Activated CD8-positive, alpha-beta memory T cell treated with anti-CD3 and anti-CD28 coated beads for 36 hours (primary cell): ENCODE results near the gene DMD. TPM values are rescaled to one million over a fixed set of nuclear protein-coding genes. Genes with fewer than 3 reads are reported as not detected.

ENCODE experiments used
- CTCF ChIA-PET: fragments of 350-600 bp; sonication (Branson Sonifier 250); formaldehyde crosslinking; loops from one replicate; lab custom pipeline; 2021; ENCODE audit warnings: antibody characterized with exemption; lab: Charles Lee
- POLR2A ChIA-PET: fragments of 350-600 bp; sonication (Branson Sonifier 250); formaldehyde crosslinking; loops from one replicate; lab custom pipeline; 2021; ENCODE audit warnings: antibody characterized with exemption; lab: Charles Lee
- total RNA-seq, 2 experiments: library from RNA; stranded (reverse); gene quantifications; one replicate each; pipeline ENCODE4 v1.2.3, GENCODE V29; 2021

DMD gene
- total RNA-seq, 2 experiments from 2014 or later: 0.06 TPM; not detected in 1

GRCh38 chrX:31260351-31260750 is 1951.0 kb downstream of the DMD start:
- CTCF ChIA-PET: no interaction called here
- POLR2A ChIA-PET: no interaction called here

GRCh38 chrX:31258166-31258565 is 1953.2 kb downstream of the DMD start:
- POLR2A ChIA-PET: no interaction called here

GRCh38 chrX:31255310-31256033 is 1955.9 kb downstream of the DMD start:
- ChIA-PET POLR2A (no interaction called here), CTCF (no interaction called here)

More at GRCh38 chrX:31258166-31258565, 1953.2 kb downstream of the DMD start:
- CTCF ChIA-PET: no interaction called here

GRCh38 chrX:31252133-31252532 is 1959.2 kb downstream of the DMD start:
- POLR2A ChIA-PET: no interaction called here
- CTCF ChIA-PET: no interaction called here

GRCh38 chrX:31251336-31251735 is 1960.0 kb downstream of the DMD start:
- ChIA-PET CTCF (no interaction called here), POLR2A (no interaction called here)

GRCh38 chrX:31245714-31246113 is 1965.6 kb downstream of the DMD start:
- ChIA-PET CTCF (no interaction called here), POLR2A (no interaction called here)

GRCh38 chrX:31243804-31244203 is 1967.5 kb downstream of the DMD start:
- ChIA-PET CTCF (no interaction called here), POLR2A (no interaction called here)

GRCh38 chrX:31240982-31241381 is 1970.4 kb downstream of the DMD start:
- POLR2A ChIA-PET: no interaction called here

GRCh38 chrX:31237189-31237588 is 1974.2 kb downstream of the DMD start:
- ChIA-PET CTCF (no interaction called here), POLR2A (no interaction called here)

More at GRCh38 chrX:31240982-31241381, 1970.4 kb downstream of the DMD start:
- CTCF ChIA-PET: no interaction called here

- ChIA-PET POLR2A (no interaction called here), CTCF (no interaction called here)
Measured at GRCh38 chrX:31236231-31236630, 1975.1 kb downstream of the DMD start.

- POLR2A ChIA-PET: no interaction called here
- CTCF ChIA-PET: no interaction called here
Measured at GRCh38 chrX:31233941-31234496, 1977.3 kb downstream of the DMD start.

- CTCF ChIA-PET: no interaction called here
- POLR2A ChIA-PET: no interaction called here
Measured at GRCh38 chrX:31232506-31232905, 1978.8 kb downstream of the DMD start.

- POLR2A ChIA-PET: no interaction called here
Measured at GRCh38 chrX:31228909-31229308, 1982.4 kb downstream of the DMD start.

GRCh38 chrX:31228415-31228832 is 1982.9 kb downstream of the DMD start:
- CTCF ChIA-PET: no interaction called here
- POLR2A ChIA-PET: no interaction called here

More at GRCh38 chrX:31228909-31229308, 1982.4 kb downstream of the DMD start:
- CTCF ChIA-PET: no interaction called here

GRCh38 chrX:31227250-31227649 is 1984.1 kb downstream of the DMD start:
- POLR2A ChIA-PET: no interaction called here
- CTCF ChIA-PET: no interaction called here

GRCh38 chrX:31225819-31226218 is 1985.5 kb downstream of the DMD start:
- CTCF ChIA-PET: no interaction called here
- POLR2A ChIA-PET: no interaction called here

- ChIA-PET CTCF (no interaction called here), POLR2A (no interaction called here)
Measured at GRCh38 chrX:31224381-31225012, 1986.9 kb downstream of the DMD start.

- CTCF ChIA-PET: no interaction called here
- POLR2A ChIA-PET: no interaction called here
Measured at GRCh38 chrX:31223817-31224216, 1987.5 kb downstream of the DMD start.

- CTCF ChIA-PET: no interaction called here
- POLR2A ChIA-PET: no interaction called here
Measured at GRCh38 chrX:31222946-31223345, 1988.4 kb downstream of the DMD start.

GRCh38 chrX:31219174-31219573 is 1992.2 kb downstream of the DMD start:
- POLR2A ChIA-PET: no interaction called here

GRCh38 chrX:31217084-31217483 is 1994.3 kb downstream of the DMD start:
- POLR2A ChIA-PET: no interaction called here
- CTCF ChIA-PET: no interaction called here

More at GRCh38 chrX:31219174-31219573, 1992.2 kb downstream of the DMD start:
- CTCF ChIA-PET: no interaction called here
